Small intestine (tissue), 7 donors: ENCODE data around the gene NUDT6. TPM values are rescaled to one million over a fixed set of nuclear protein-coding genes. Genes with fewer than 3 reads are reported as not detected.
"Not testable (repeated sequence)": the region's sequence is repeated elsewhere in the genome, so short reads cannot be mapped to it uniquely, and the experiment has no call there.

Experiments used
- DNase-seq, 2 donors: peaks; one replicate each; pipeline versions ENCODE4 v3.0.0 to v3.0.0-alpha.2; 2013
- FAIRE-seq: peaks from 2 replicates; lab custom pipeline; 2012; peaks lifted over from hg19 to GRCh38; lab: Jason Lieb, UNC
- H3K27ac ChIP-seq, 3 donors: one replicate each; pipeline ENCODE4 v1.5.1; 2013; ENCODE audit warnings: low read length in 2 of 3, mild to moderate bottlenecking in 2 of 3, control low read depth in 1 of 3, inconsistent platforms in 1 of 3, low read depth in 1 of 3, moderate library complexity in 1 of 3
- H3K27me3 ChIP-seq, 3 donors: one replicate each; pipeline ENCODE4 v1.6.1; 2013; ENCODE audit warnings: low read length in 3 of 3, inconsistent platforms in 1 of 3; ENCODE audit not compliant: control insufficient read depth in 3 of 3, insufficient read depth in 3 of 3
- H3K36me3 ChIP-seq, 3 donors: one replicate each; pipeline ENCODE4 v1.6.1; 2013; ENCODE audit warnings: low read length in 3 of 3, inconsistent platforms in 1 of 3, low read depth in 1 of 3, mild to moderate bottlenecking in 1 of 3, moderate library complexity in 1 of 3; ENCODE audit not compliant: control insufficient read depth in 3 of 3, insufficient read depth in 2 of 3
- H3K4me1 ChIP-seq, 3 donors: one replicate each; pipeline ENCODE4 v1.6.1; 2013; ENCODE audit warnings: low read length in 2 of 3, inconsistent platforms in 1 of 3, low read depth in 1 of 3, mild to moderate bottlenecking in 1 of 3, moderate library complexity in 1 of 3; ENCODE audit not compliant: control insufficient read depth in 3 of 3, insufficient read depth in 2 of 3
- H3K4me3 ChIP-seq, 3 donors: one replicate each; pipeline ENCODE4 v1.5.1; 2013; ENCODE audit warnings: low read length in 3 of 3, control low read depth in 1 of 3, inconsistent platforms in 1 of 3, low read depth in 1 of 3, mild to moderate bottlenecking in 1 of 3, moderate library complexity in 1 of 3
- H3K9me3 ChIP-seq, 2 donors: one replicate each; pipeline ENCODE4 v1.6.1; 2013; ENCODE audit warnings: low read depth in 1 of 2, low read length in 1 of 2; ENCODE audit not compliant: control insufficient read depth in 2 of 2, insufficient read depth in 1 of 2
- WGBS, 3 donors: extraction: QIAGEN DNeasy Blood & Tissue Kit; methylation state at CpG; one replicate each; pipeline ENCODE4 v1.1.7; 2013; 5-methylcytosine and 5-hydroxymethylcytosine counted together
- polyA plus RNA-seq, 4 donors: library from polyadenylated mRNA; stranded (reverse) in 3 of 4; unstranded in 1 of 4; fragments of 200-250 nt in 3 of 4; fragments of 120-200 nt in 1 of 4; gene quantifications; one replicate each; pipeline versions ENCODE4 v1.2.1 to v1.2.3, GENCODE V29; 2013
- donor health status: healthy with polysubstance abuse.
- donor health status: control.
- donor health status: control.
- donor health status: Bipolar disorder and iron deficiency.
- donor health status: healthy.

NUDT6 gene
- polyA plus RNA-seq, 4 donors, result 2.7 to 9.8 (median 6.0) TPM

GRCh38 chr4:122861172-122861943 is 61.0 kb downstream of the NUDT6 start:
- FAIRE-seq (no peak), DNase-seq (no peak)
- 62 to 69% (median 69%) methylated on average over 2 of the region's 2 CpGs for WGBS, 3 donors
- Histone ChIP-seq H3K9me3 (no peaks in the 10 kb centered on the region), H3K4me3 (no peak overlapping the region), H3K36me3 (no peaks in the 10 kb centered on the region), H3K4me1 (no peaks in the 10 kb centered on the region), H3K27ac (no peak overlapping the region), H3K27me3 (peaks cover 0 to 9% (median 0%) of the 10 kb centered on the region in 3 donors)

- H3K4me1 ChIP-seq, result peaks cover 0 to 3% (median 0%) of the 10 kb centered on the region in 3 donors
- DNase-seq, result no peak
- WGBS, 3 donors, result 65 to 77% (median 74%) methylated on average over 2 of the region's 2 CpGs
- H3K27ac ChIP-seq, result no peak overlapping the region
- FAIRE-seq, result no peak
- no peaks in the 10 kb centered on the region for H3K9me3 ChIP-seq
- peaks cover 0 to 9% (median 0%) of the 10 kb centered on the region in 3 donors for H3K27me3 ChIP-seq
- H3K4me3 ChIP-seq, result no peak overlapping the region
- H3K36me3 ChIP-seq, result no peaks in the 10 kb centered on the region
Measured at GRCh38 chr4:122858705-122859104, 63.7 kb downstream of the NUDT6 start.

- Histone ChIP-seq H3K4me3 (no peak overlapping the region), H3K36me3 (no peaks in the 10 kb centered on the region), H3K27ac (no peak overlapping the region), H3K9me3 (no peaks in the 10 kb centered on the region), H3K27me3 (peaks cover 0 to 9% (median 0%) of the 10 kb centered on the region in 3 donors), H3K4me1 (peaks cover 0 to 3% (median 0%) of the 10 kb centered on the region in 3 donors)
- DNase-seq (peak in 1 of 2 donors; percentile 18), FAIRE-seq (no peak)
- 60 to 86% (median 67%) methylated on average over 2 of the region's 2 CpGs for WGBS, 3 donors
Measured at GRCh38 chr4:122857160-122857559, 65.2 kb downstream of the NUDT6 start.

GRCh38 chr4:122855353-122855890 is 67.0 kb downstream of the NUDT6 start:
- Histone ChIP-seq H3K4me3 (no peak overlapping the region), H3K9me3 (no peaks in the 10 kb centered on the region), H3K27ac (no peak overlapping the region), H3K36me3 (no peaks in the 10 kb centered on the region), H3K27me3 (peaks cover 0 to 1% (median 0%) of the 10 kb centered on the region in 3 donors), H3K4me1 (peaks cover 0 to 3% (median 0%) of the 10 kb centered on the region in 3 donors)
- 59 to 82% (median 71%) methylated on average over 2 of the region's 2 CpGs for WGBS, 3 donors
- DNase-seq (no peak), FAIRE-seq (no peak)

GRCh38 chr4:122854447-122855352 is 67.7 kb downstream of the NUDT6 start:
- WGBS, 3 donors, result 53 to 65% (median 55%) methylated on average over 10 of the region's 10 CpGs
- Histone ChIP-seq H3K9me3 (no peaks in the 10 kb centered on the region), H3K36me3 (no peaks in the 10 kb centered on the region), H3K27me3 (no peaks in the 10 kb centered on the region), H3K27ac (peak overlapping the region in 1 of 3 donors; percentile 62), H3K4me1 (peaks cover 0 to 3% (median 0%) of the 10 kb centered on the region in 3 donors), H3K4me3 (no peak overlapping the region)
- DNase-seq (peak in 1 of 2 donors; percentile 7), FAIRE-seq (no peak)

GRCh38 chr4:122851568-122851967 is 70.8 kb downstream of the NUDT6 start:
- Histone ChIP-seq H3K4me3 (no peak overlapping the region), H3K27me3 (no peaks in the 10 kb centered on the region), H3K4me1 (peaks cover 0 to 3% (median 0%) of the 10 kb centered on the region in 3 donors), H3K9me3 (peaks cover 0 to 3% of the 10 kb centered on the region in 2 donors), H3K27ac (no peak overlapping the region), H3K36me3 (no peaks in the 10 kb centered on the region)
- FAIRE-seq (no peak), DNase-seq (no peak)

- FAIRE-seq, H3K9me3 ChIP-seq, H3K27me3 ChIP-seq, H3K27ac ChIP-seq, H3K4me3 ChIP-seq, DNase-seq, H3K36me3 ChIP-seq, H3K4me1 ChIP-seq: not testable (repeated sequence)
- WGBS, 3 donors, result 94 to 99% (median 97%) methylated on average over 3 of the region's 3 CpGs
Measured at GRCh38 chr4:122849789-122850188, 72.6 kb downstream of the NUDT6 start.

GRCh38 chr4:122847931-122848330 is 74.5 kb downstream of the NUDT6 start:
- WGBS, 3 donors, result 77 to 88% (median 88%) methylated on average over 1 of the region's 1 CpG
- Histone ChIP-seq H3K36me3 (no peaks in the 10 kb centered on the region), H3K4me3 (no peak overlapping the region), H3K27me3 (no peaks in the 10 kb centered on the region), H3K9me3 (peaks cover 0 to 3% of the 10 kb centered on the region in 2 donors), H3K27ac (no peak overlapping the region), H3K4me1 (no peaks in the 10 kb centered on the region)
- no peak for FAIRE-seq
- DNase-seq, result no peak
